Measurements from ENCODE around the gene NADK. TPM values are rescaled to one million over a fixed set of nuclear protein-coding genes. Genes with fewer than 3 reads are reported as not detected.
A peak's percentile ranks its signal among the peaks of the same experiment; 100 is the strongest.

The NADK gene
- total and polyA plus RNA-seq, 2 of the 13 experiments (the other 11 are each of a cell fraction or from before 2014, with no cell fraction given) = 56.6 to 60.1 TPM

GRCh38 chr1:1768249-1768992 lies 9.8 kb downstream of the NADK start (continued):
- TF ChIP-seq, protein P1, sequence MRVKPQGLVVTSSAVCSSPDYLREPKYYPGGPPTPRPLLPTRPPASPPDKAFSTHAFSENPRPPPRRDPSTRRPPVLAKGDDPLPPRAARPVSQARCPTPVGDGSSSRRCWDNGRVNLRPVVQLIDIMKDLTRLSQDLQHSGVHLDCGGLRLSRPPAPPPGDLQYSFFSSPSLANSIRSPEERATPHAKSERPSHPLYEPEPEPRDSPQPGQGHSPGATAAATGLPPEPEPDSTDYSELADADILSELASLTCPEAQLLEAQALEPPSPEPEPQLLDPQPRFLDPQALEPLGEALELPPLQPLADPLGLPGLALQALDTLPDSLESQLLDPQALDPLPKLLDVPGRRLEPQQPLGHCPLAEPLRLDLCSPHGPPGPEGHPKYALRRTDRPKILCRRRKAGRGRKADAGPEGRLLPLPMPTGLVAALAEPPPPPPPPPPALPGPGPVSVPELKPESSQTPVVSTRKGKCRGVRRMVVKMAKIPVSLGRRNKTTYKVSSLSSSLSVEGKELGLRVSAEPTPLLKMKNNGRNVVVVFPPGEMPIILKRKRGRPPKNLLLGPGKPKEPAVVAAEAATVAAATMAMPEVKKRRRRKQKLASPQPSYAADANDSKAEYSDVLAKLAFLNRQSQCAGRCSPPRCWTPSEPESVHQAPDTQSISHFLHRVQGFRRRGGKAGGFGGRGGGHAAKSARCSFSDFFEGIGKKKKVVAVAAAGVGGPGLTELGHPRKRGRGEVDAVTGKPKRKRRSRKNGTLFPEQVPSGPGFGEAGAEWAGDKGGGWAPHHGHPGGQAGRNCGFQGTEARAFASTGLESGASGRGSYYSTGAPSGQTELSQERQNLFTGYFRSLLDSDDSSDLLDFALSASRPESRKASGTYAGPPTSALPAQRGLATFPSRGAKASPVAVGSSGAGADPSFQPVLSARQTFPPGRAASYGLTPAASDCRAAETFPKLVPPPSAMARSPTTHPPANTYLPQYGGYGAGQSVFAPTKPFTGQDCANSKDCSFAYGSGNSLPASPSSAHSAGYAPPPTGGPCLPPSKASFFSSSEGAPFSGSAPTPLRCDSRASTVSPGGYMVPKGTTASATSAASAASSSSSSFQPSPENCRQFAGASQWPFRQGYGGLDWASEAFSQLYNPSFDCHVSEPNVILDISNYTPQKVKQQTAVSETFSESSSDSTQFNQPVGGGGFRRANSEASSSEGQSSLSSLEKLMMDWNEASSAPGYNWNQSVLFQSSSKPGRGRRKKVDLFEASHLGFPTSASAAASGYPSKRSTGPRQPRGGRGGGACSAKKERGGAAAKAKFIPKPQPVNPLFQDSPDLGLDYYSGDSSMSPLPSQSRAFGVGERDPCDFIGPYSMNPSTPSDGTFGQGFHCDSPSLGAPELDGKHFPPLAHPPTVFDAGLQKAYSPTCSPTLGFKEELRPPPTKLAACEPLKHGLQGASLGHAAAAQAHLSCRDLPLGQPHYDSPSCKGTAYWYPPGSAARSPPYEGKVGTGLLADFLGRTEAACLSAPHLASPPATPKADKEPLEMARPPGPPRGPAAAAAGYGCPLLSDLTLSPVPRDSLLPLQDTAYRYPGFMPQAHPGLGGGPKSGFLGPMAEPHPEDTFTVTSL (CRISPR knock-in tag; IDR thresholded peaks at IDR 0.05; ENCODE audit: borderline replicate concordance) = no peak; the same call in 1 of the 2 replicates
- TF ChIP-seq DMAP1 (CRISPR knock-in tag; IDR thresholded peaks at IDR 0.05) (peak; percentile 48; the same call in 1 of the 2 replicates), ZNF33B (CRISPR knock-in tag; IDR thresholded peaks at IDR 0.05) (0 out of 2 replicates have a peak, but pooled peaks have one; percentile 38), XBP1 (CRISPR knock-in tag; IDR thresholded peaks at IDR 0.05) (no peak), AKAP8 (CRISPR knock-in tag; IDR thresholded peaks at IDR 0.05) (no peak), ZC3H4 (CRISPR knock-in tag; IDR thresholded peaks at IDR 0.05; ENCODE audit: borderline replicate concordance) (no peak), MTF2 (CRISPR knock-in tag; IDR thresholded peaks at IDR 0.05; ENCODE audit: borderline replicate concordance) (no peak), MYC (CRISPR knock-in tag; IDR thresholded peaks at IDR 0.05; ENCODE audit: borderline replicate concordance) (0 out of 2 replicates have a peak, but pooled peaks have one; percentile 20), ZNF607 (CRISPR knock-in tag; IDR thresholded peaks at IDR 0.05; ENCODE audit: borderline replicate concordance) (no peak), HIC2 (CRISPR knock-in tag; IDR thresholded peaks at IDR 0.05; ENCODE audit: low read depth) (peak; percentile 74; the same call in 1 of the 2 replicates), SMARCE1 (IDR thresholded peaks at IDR 0.05; ENCODE audit: borderline replicate concordance) (no peak), MIER2 (CRISPR knock-in tag; IDR thresholded peaks at IDR 0.05) (no peak), ATF4 (CRISPR knock-in tag; IDR thresholded peaks at IDR 0.05) (0 out of 4 replicates have a peak, but pooled peaks of 1 of the 2 experiments have one; percentile 41), KAT7 (CRISPR knock-in tag; IDR thresholded peaks at IDR 0.05; ENCODE audit: borderline replicate concordance) (no peak), ARNT2 (CRISPR knock-in tag; IDR thresholded peaks at IDR 0.05; ENCODE audit: low read depth) (0 out of 2 replicates have a peak, but pooled peaks have one; percentile 41), U2AF2 (IDR thresholded peaks at IDR 0.05; ENCODE audit: low read depth, low read length) (no peak), MIER3 (CRISPR knock-in tag; IDR thresholded peaks at IDR 0.05; ENCODE audit: borderline replicate concordance) (no peak), CCDC6 (CRISPR knock-in tag; IDR thresholded peaks at IDR 0.05) (no peak), ZNF503 (CRISPR knock-in tag; IDR thresholded peaks at IDR 0.05) (no peak)

Measured in HepG2 (cell line).